ENCODE measurements around the gene AFTPH. TPM values are rescaled to one million over a fixed set of nuclear protein-coding genes. Genes with fewer than 3 reads are reported as not detected.
A peak's percentile ranks its signal among the peaks of the same experiment; 100 is the strongest.

Gene AFTPH
- total RNA-seq, 1 experiment from 2014 or later = 40.5 TPM

GRCh38 chr2:64607381-64608304 is 83.5 kb downstream of the AFTPH start:
- peak overlapping the region; percentile 72 for H3K4me2 ChIP-seq
- ChIA-PET CTCF (interaction anchor here (0.6 to 2.0 kb wide), 8 partner anchors 11 to 466 kb away, joined by 3 to 12 read pairs (median 4); no protein-coding TSS in a partner anchor), POLR2A (ENCODE audit: unreplicated experiment) (interaction anchor here (0.6 to 1.3 kb wide), 6 partner anchors 10 to 167 kb away, joined by 3 to 23 read pairs (median 5); no protein-coding TSS in a partner anchor)
- H4K20me1 ChIP-seq (ENCODE audit: insufficient read depth) = no peaks in the 10 kb centered on the region
- 0 out of 2 replicates have a peak overlapping the region, but pooled peaks have one; percentile 35 for H2AFZ ChIP-seq
- H3F3A ChIP-seq (ENCODE audit: insufficient read depth, low read depth) = peaks cover 28% of the 10 kb centered on the region
- H3K36me3 ChIP-seq (ENCODE audit: low read depth) = no peaks in the 10 kb centered on the region
- H3K4me3 ChIP-seq = peak overlapping the region; percentile 23; the same call in 1 of the 2 replicates
- no peaks in the 10 kb centered on the region for H3K27me3 ChIP-seq (ENCODE audit: insufficient read depth, low read depth)
- H3K9me3 ChIP-seq (ENCODE audit: insufficient read depth, low read depth) = 0 out of 2 replicates have a peak, but pooled peaks cover 4% of the 10 kb centered on the region
- no peaks in the 10 kb centered on the region for H3K9me2 ChIP-seq (ENCODE audit: insufficient read depth)
- no TSS peak for BruUV-seq (replicated peaks)
- no peaks in the 10 kb centered on the region for H3K79me2 ChIP-seq (ENCODE audit: low read depth)
- peaks cover 43% of the 10 kb centered on the region for H3K4me1 ChIP-seq (replicated peaks; ENCODE audit: insufficient read depth)
- no peak for TF ChIP-seq CTCF (conservative IDR thresholded peaks at IDR 0.05)
- no peak for TF ChIP-seq EZH2 (IDR thresholded peaks at IDR 0.05; ENCODE audit: low read depth)
- intact Hi-C loops (cut with micrococcal nuclease; ENCODE audit: unreplicated experiment) = loop anchor here (1.0 to 2.0 kb wide), 3 partner anchors 42 to 257 kb away; no protein-coding TSS in a partner anchor
- DNase-seq = peak; percentile 79 to 85
- H3K27ac ChIP-seq = peak overlapping the region; percentile 92

- BruUV-seq (replicated peaks) = no TSS peak
These were observed 84.7 kb downstream of the AFTPH start for GRCh38 chr2:64608867-64609226.

More at GRCh38 chr2:64608867-64609226, 84.7 kb downstream of the AFTPH start:
- Histone ChIP-seq H3K9me3 (ENCODE audit: insufficient read depth, low read depth) (0 out of 2 replicates have a peak, but pooled peaks cover 4% of the 10 kb centered on the region), H3F3A (ENCODE audit: insufficient read depth, low read depth) (peaks cover 28% of the 10 kb centered on the region), H3K27ac (peak overlapping the region; percentile 13; the same call in 1 of the 2 replicates), H3K4me2 (peak overlapping the region; percentile 80), H3K4me1 (replicated peaks; ENCODE audit: insufficient read depth) (peaks cover 43% of the 10 kb centered on the region), H3K79me2 (ENCODE audit: low read depth) (no peaks in the 10 kb centered on the region), H2AFZ (peak overlapping the region; percentile 72), H3K36me3 (ENCODE audit: low read depth) (no peaks in the 10 kb centered on the region), H3K4me3 (peak overlapping the region; percentile 56; the same call in 1 of the 2 replicates), H3K27me3 (ENCODE audit: insufficient read depth, low read depth) (no peaks in the 10 kb centered on the region), H4K20me1 (ENCODE audit: insufficient read depth) (no peaks in the 10 kb centered on the region), H3K9me2 (ENCODE audit: insufficient read depth) (no peaks in the 10 kb centered on the region)
- intact Hi-C loops (cut with micrococcal nuclease; ENCODE audit: unreplicated experiment) = no loop called here
- CTCF ChIA-PET = interaction anchor here (0.7 to 1.8 kb wide), 3 partner anchors 10 to 43 kb away, joined by 6 to 17 read pairs (median 7); no protein-coding TSS in a partner anchor
- TF ChIP-seq EZH2 (IDR thresholded peaks at IDR 0.05; ENCODE audit: low read depth) (no peak), CTCF (conservative IDR thresholded peaks at IDR 0.05) (0 out of 2 replicates have a peak, but pooled peaks have one; percentile 28)
- POLR2A ChIA-PET (ENCODE audit: unreplicated experiment) = interaction anchor here (0.5 kb wide), 1 partner anchor 36 kb away, joined by 4 read pairs; no protein-coding TSS in a partner anchor
- DNase-seq = no peak
